Activated T-helper 17 cell treated with anti-CD3 and anti-CD28 coated beads, Interleukin-2, amount 50 U/mL, for 72 hours (primary cell): ENCODE results near the gene CROCC2. TPM values are rescaled to one million over a fixed set of nuclear protein-coding genes. Genes with fewer than 3 reads are reported as not detected.

Source experiments
- ATAC-seq: fragments of 150-1000 bp; cut with Tn5 transposase; replicated peaks from 2 replicates; pipeline ENCODE4 v1.10.0; 2021; ENCODE audit warnings: mild to moderate bottlenecking, moderate library complexity
- H3K27ac Mint-ChIP-seq: one replicate; pipeline ENCODE4 v1.8.0; 2022; ENCODE audit warnings: mixed read lengths
- H3K27me3 Mint-ChIP-seq: one replicate; pipeline ENCODE4 v1.8.0; 2022; ENCODE audit warnings: mixed read lengths
- H3K36me3 Mint-ChIP-seq: one replicate; pipeline ENCODE4 v1.8.0; 2022; ENCODE audit warnings: low read depth, mild to moderate bottlenecking, mixed read lengths
- H3K4me1 Mint-ChIP-seq: one replicate; pipeline ENCODE4 v1.8.0; 2022; ENCODE audit warnings: mixed read lengths
- H3K4me3 Mint-ChIP-seq: one replicate; pipeline ENCODE4 v1.8.0; 2022; ENCODE audit warnings: mild to moderate bottlenecking, mixed read lengths
- H3K9me3 Mint-ChIP-seq: one replicate; pipeline ENCODE4 v1.8.0; 2022; ENCODE audit warnings: mixed read lengths
- total RNA-seq, 2 donors: library from RNA; stranded (reverse); gene quantifications; one replicate each; pipeline ENCODE4 v1.2.3, GENCODE V29; 2022

CROCC2 gene
- total RNA-seq, result not detected

DNA sequence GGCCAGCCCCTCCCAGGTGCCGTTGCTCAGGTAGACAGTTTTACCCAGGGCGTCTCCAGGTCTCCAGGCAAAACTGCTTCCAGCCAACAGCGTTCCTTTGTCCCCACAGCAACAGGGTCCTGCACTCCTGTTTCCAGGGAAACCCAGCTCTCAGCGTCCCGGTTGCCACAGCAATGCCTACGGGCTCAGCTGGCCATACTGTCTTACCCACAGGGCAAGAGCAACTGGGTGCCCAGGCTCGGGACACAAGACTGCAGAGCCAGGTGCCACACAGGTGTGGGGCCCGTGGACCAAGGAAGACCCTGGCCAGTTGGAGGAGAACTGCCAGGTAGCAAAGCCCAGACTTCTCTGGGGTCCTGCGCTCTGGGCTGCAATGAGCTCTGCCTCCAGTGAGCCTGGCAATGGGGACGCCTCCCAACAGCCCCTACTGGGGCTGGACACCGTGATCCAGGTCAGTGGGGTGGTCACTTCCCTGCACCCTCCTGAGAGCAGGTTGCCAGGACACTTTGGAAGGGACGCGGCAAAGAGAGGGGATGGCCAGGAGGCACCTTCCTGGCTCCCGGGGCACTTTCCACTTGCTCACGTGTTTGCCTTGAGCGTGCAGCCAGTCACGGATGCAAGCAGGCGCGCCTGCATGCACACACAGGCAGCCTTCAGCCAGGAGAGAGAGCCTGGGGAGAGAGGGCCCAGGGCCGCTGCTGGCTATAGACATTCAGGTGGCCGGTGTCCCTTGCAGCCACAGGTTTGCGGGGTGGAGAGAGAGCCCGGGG lies at the start of gene CROCC2:
CROCC2 (plus strand) TSS at position 196 of the 770 bp plus-strand sequence; CDS start at position 374, 178 bp downstream.
- no peak for ATAC-seq
- Mint-ChIP-seq H3K4me3 (no peak within 1 kb of the TSS), H3K36me3 (no peaks in the 10 kb centered on the region), H3K9me3 (no peaks in the 10 kb centered on the region), H3K27me3 (peaks cover 5% of the 10 kb centered on the region), H3K4me1 (no peaks in the 10 kb centered on the region), H3K27ac (no peak within 1 kb of the TSS)

- ATAC-seq, result no peak
- Mint-ChIP-seq H3K9me3 (peaks cover 4% of the 10 kb centered on the region), H3K36me3 (no peaks in the 10 kb centered on the region), H3K27ac (no peak overlapping the region), H3K27me3 (no peaks in the 10 kb centered on the region), H3K4me3 (no peak overlapping the region), H3K4me1 (no peaks in the 10 kb centered on the region)
Measured at GRCh38 chr2:240857039-240858008, 48.8 kb upstream of the CROCC2 start.

DNA sequence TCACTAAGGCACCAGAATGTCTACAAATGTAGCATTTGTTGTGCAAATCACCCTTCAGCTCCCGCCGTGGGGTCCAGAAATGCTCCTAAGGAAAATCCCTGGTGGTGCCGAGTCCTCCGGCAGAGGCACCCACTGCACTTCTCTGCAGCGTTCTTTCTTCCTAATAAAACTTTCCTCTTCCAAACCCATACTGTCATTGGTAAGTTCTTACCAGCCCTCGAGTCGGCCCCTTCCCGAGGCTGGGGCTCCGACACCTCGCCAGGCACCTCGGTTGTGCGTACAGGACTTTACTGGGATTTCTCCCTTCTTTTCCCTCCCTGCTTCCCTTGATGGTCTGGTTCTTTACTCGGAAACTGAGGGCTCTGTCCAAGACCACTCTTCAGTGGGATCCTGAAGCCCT lies 47.8 kb upstream of the CROCC2 start:
- no peak for ATAC-seq
- Mint-ChIP-seq H3K27ac (no peak overlapping the region), H3K27me3 (no peaks in the 10 kb centered on the region), H3K9me3 (peaks cover 4% of the 10 kb centered on the region), H3K4me3 (no peak overlapping the region), H3K4me1 (no peaks in the 10 kb centered on the region), H3K36me3 (no peaks in the 10 kb centered on the region)

GRCh38 chr2:240858871-240859270 lies 47.3 kb upstream of the CROCC2 start:
- Mint-ChIP-seq H3K27me3 (no peaks in the 10 kb centered on the region), H3K9me3 (peaks cover 4% of the 10 kb centered on the region), H3K27ac (no peak overlapping the region), H3K4me3 (no peak overlapping the region), H3K36me3 (no peaks in the 10 kb centered on the region), H3K4me1 (no peaks in the 10 kb centered on the region)
- no peak for ATAC-seq

- H3K4me1 Mint-ChIP-seq, result no peaks in the 10 kb centered on the region
- H3K27ac Mint-ChIP-seq, result no peak overlapping the region
- H3K27me3 Mint-ChIP-seq, result no peaks in the 10 kb centered on the region
- H3K4me3 Mint-ChIP-seq, result no peak overlapping the region
- H3K36me3 Mint-ChIP-seq, result no peaks in the 10 kb centered on the region
- H3K9me3 Mint-ChIP-seq, result no peaks in the 10 kb centered on the region
- no peak for ATAC-seq
Measured at GRCh38 chr2:240861547-240861946, 44.6 kb upstream of the CROCC2 start.

- Mint-ChIP-seq H3K4me3 (no peak overlapping the region), H3K4me1 (no peaks in the 10 kb centered on the region), H3K9me3 (no peaks in the 10 kb centered on the region), H3K27me3 (peaks cover 9% of the 10 kb centered on the region), H3K27ac (no peak overlapping the region), H3K36me3 (no peaks in the 10 kb centered on the region)
- no peak for ATAC-seq
Measured at GRCh38 chr2:240864475-240864874, 41.7 kb upstream of the CROCC2 start.

DNA sequence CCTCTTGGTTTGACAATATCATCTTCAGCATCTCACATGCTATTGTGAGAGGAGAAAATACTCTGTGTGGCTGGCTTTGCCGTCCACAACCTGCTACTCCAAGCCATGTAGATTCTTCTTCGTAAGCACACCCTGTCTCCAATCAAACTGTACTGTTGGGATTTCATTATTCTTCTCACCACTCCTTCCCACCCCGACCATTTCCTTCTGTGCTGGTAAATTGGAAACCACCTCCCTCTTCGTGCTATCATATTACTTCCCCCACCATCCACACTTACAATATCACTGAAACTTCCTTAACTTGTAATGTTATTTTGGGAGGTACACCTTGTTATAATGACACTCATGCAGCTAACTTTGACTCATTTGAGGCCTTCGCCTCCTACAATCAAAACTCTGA lies 40.7 kb upstream of the CROCC2 start:
- Mint-ChIP-seq H3K36me3 (no peaks in the 10 kb centered on the region), H3K27me3 (peaks cover 9% of the 10 kb centered on the region), H3K27ac (no peak overlapping the region), H3K4me3 (no peak overlapping the region), H3K9me3 (no peaks in the 10 kb centered on the region), H3K4me1 (no peaks in the 10 kb centered on the region)
- ATAC-seq, result no peak

DNA sequence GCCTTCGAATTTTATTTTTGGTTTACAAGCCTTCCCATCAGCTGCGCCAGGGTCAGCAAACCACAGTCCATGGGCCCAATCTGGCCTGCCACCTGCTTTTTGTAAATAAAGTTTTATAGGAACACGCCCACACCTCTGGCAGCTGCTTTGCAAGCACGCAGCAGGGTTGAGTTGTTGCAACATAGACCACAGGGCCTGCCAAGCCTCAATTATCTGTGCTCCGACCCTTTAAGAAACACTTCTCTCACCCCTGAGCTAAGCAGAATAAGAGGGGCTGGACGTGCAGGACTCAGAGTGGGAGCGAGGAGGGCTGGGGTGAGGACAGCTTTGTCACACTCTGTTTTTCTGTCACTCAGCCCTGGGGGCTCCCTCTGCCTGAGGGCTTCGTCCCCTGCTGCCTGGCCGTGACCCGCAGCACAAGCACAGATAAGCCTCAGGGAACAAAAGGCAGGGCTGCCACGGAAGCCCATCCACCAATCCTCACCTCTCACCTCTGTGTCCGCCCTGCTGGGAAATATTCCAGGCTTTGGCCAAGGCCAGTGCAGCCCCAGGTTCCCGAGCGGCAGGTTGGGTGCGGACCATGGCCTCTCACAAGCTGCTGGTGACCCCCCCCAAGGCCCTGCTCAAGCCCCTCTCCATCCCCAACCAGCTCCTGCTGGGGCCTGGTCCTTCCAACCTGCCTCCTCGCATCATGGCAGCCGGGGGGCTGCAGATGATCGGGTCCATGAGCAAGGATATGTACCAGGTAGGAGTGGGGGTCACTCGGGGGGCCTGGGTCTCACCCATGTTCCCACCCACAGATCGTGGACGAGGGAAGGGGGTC lies 37.6 kb upstream of the CROCC2 start, which contains the start of gene AGXT:
AGXT (plus strand) TSS at position 539 of the 823 bp plus-strand sequence; CDS start at position 581, 42 bp downstream.
- H3K27me3 Mint-ChIP-seq, result peaks cover 9% of the 10 kb centered on the region
- no peak for ATAC-seq
- H3K27ac Mint-ChIP-seq, result no peak within 1 kb of the TSS
- H3K4me3 Mint-ChIP-seq, result no peak within 1 kb of the TSS
- no peaks in the 10 kb centered on the region for H3K4me1 Mint-ChIP-seq
- no peaks in the 10 kb centered on the region for H3K36me3 Mint-ChIP-seq
- H3K9me3 Mint-ChIP-seq, result no peaks in the 10 kb centered on the region

GRCh38 chr2:240869109-240869955 lies 36.8 kb upstream of the CROCC2 start:
- Mint-ChIP-seq H3K27me3 (peaks cover 9% of the 10 kb centered on the region), H3K4me1 (no peaks in the 10 kb centered on the region), H3K27ac (no peak overlapping the region), H3K36me3 (no peaks in the 10 kb centered on the region), H3K9me3 (no peaks in the 10 kb centered on the region), H3K4me3 (no peak overlapping the region)
- no peak for ATAC-seq

GRCh38 chr2:240869956-240870875 lies 35.9 kb upstream of the CROCC2 start:
- H3K36me3 Mint-ChIP-seq, result no peaks in the 10 kb centered on the region
- no peak for ATAC-seq
- peaks cover 9% of the 10 kb centered on the region for H3K27me3 Mint-ChIP-seq
- H3K4me3 Mint-ChIP-seq, result no peak overlapping the region
- no peaks in the 10 kb centered on the region for H3K9me3 Mint-ChIP-seq
- H3K4me1 Mint-ChIP-seq, result no peaks in the 10 kb centered on the region
- H3K27ac Mint-ChIP-seq, result no peak overlapping the region

- ATAC-seq, result no peak
- Mint-ChIP-seq H3K4me3 (no peak overlapping the region), H3K27me3 (peaks cover 9% of the 10 kb centered on the region), H3K9me3 (no peaks in the 10 kb centered on the region), H3K4me1 (no peaks in the 10 kb centered on the region), H3K36me3 (no peaks in the 10 kb centered on the region), H3K27ac (no peak overlapping the region)
Measured at GRCh38 chr2:240871071-240871958, 34.8 kb upstream of the CROCC2 start.
